Left ventricle myocardium superior (tissue), 1 donor: Measurements from ENCODE around the gene CEP131. TPM values are rescaled to one million over a fixed set of nuclear protein-coding genes. Genes with fewer than 3 reads are reported as not detected.

Experiments
- ATAC-seq: fragments of 200-7000 bp; cut with Tn5 transposase; one replicate; pipeline ENCODE4 v1.9.1; 2020; ENCODE audit warnings: mild to moderate bottlenecking, moderate library complexity
- DNase-seq: peaks from one replicate; pipeline ENCODE4 v3.0.0-alpha.2; 2020
- intact Hi-C: fragments of 100-400 bp; cut with micrococcal nuclease; formaldehyde crosslinking; loops from one replicate; pipeline ENCODE4 v1.11.0; 2022
- total RNA-seq: library from RNA; stranded (reverse); fragmentation: NEBNext Ultra II Directional; extraction: Animal tissue kit (Norgen Biotek cat#: 25700); gene quantifications from one replicate; pipeline ENCODE4 v1.2.1, GENCODE V29; 2021
- donor health status: DM: no; HTN: yes; CAD: no; lungs with severe emphysema.

CEP131 gene
- total RNA-seq, 1 donor from 2014 or later, result 13.6 TPM

- ATAC-seq (no peak), DNase-seq (no peak)
- intact Hi-C loops, result no loop called here
These were observed 29.1 kb downstream of the CEP131 start for GRCh38 chr17:81193470-81194224.

GRCh38 chr17:81193051-81193410 lies 29.7 kb downstream of the CEP131 start:
- DNase-seq (no peak), ATAC-seq (no peak)
- intact Hi-C loops, result no loop called here

- DNase-seq (no peak), ATAC-seq (no peak)
- intact Hi-C loops, result no loop called here
These were observed 30.2 kb downstream of the CEP131 start for GRCh38 chr17:81192386-81193050.

- ATAC-seq, result no peak
- intact Hi-C loops, result no loop called here
- DNase-seq, result no peak
These were observed 31.1 kb downstream of the CEP131 start for GRCh38 chr17:81191646-81192045.

GRCh38 chr17:81191116-81191515 lies 31.6 kb downstream of the CEP131 start:
- intact Hi-C loops, result no loop called here
- ATAC-seq (no peak), DNase-seq (no peak)

GRCh38 chr17:81190591-81190990 lies 32.2 kb downstream of the CEP131 start:
- no peak for DNase-seq
- intact Hi-C loops, result no loop called here

GRCh38 chr17:81189670-81190530 lies 32.9 kb downstream of the CEP131 start:
- ATAC-seq (no peak), DNase-seq (no peak)
- intact Hi-C loops, result no loop called here

More at GRCh38 chr17:81190591-81190990, 32.2 kb downstream of the CEP131 start:
- ATAC-seq, result no peak

- no peak for ATAC-seq
- intact Hi-C loops, result no loop called here
These were observed 33.7 kb downstream of the CEP131 start for GRCh38 chr17:81189016-81189415.

GRCh38 chr17:81188491-81188840 lies 34.3 kb downstream of the CEP131 start:
- DNase-seq, result no peak
- no peak for ATAC-seq
- intact Hi-C loops, result no loop called here

More at GRCh38 chr17:81189016-81189415, 33.7 kb downstream of the CEP131 start:
- DNase-seq, result no peak

GRCh38 chr17:81187586-81188490 lies 34.9 kb downstream of the CEP131 start:
- intact Hi-C loops, result no loop called here
- ATAC-seq (no peak), DNase-seq (no peak)

GRCh38 chr17:81187120-81187519 lies 35.6 kb downstream of the CEP131 start:
- intact Hi-C loops, result no loop called here
- ATAC-seq, result no peak
- no peak for DNase-seq

GRCh38 chr17:81186203-81186602 lies 36.6 kb downstream of the CEP131 start:
- no peak for DNase-seq
- intact Hi-C loops, result no loop called here
- no peak for ATAC-seq

- ATAC-seq, result no peak
- no peak for DNase-seq
- intact Hi-C loops, result no loop called here
These were observed 38.2 kb downstream of the CEP131 start for GRCh38 chr17:81184555-81184954.

GRCh38 chr17:81183807-81184206 lies 39.0 kb downstream of the CEP131 start:
- ATAC-seq, result no peak
- DNase-seq, result no peak
- intact Hi-C loops, result no loop called here

- intact Hi-C loops, result no loop called here
- ATAC-seq (no peak), DNase-seq (no peak)
These were observed 39.4 kb downstream of the CEP131 start for GRCh38 chr17:81183316-81183715.

- DNase-seq (no peak), ATAC-seq (no peak)
- intact Hi-C loops, result no loop called here
These were observed 40.2 kb downstream of the CEP131 start for GRCh38 chr17:81182596-81182995.

GRCh38 chr17:81181811-81182185 lies 41.0 kb downstream of the CEP131 start:
- intact Hi-C loops, result no loop called here
- DNase-seq, result no peak

GRCh38 chr17:81180836-81181810 lies 41.6 kb downstream of the CEP131 start:
- intact Hi-C loops, result no loop called here
- no peak for ATAC-seq
- DNase-seq, result no peak

More at GRCh38 chr17:81181811-81182185, 41.0 kb downstream of the CEP131 start:
- ATAC-seq, result no peak
